Neural cell (in vitro differentiated cells): ENCODE data around the gene CLIC6. TPM values are rescaled to one million over a fixed set of nuclear protein-coding genes. Genes with fewer than 3 reads are reported as not detected.

ENCODE experiments used
- H2AFZ ChIP-seq: fragments of 200-600, 300-800 bp; sonication (generic), shearing (Covaris generic); 2 replicates; pipeline ENCODE4 v1.6.0; 2014; ENCODE audit warnings: low read depth, mild to moderate bottlenecking, antibody characterized with exemption, low read length, moderate library complexity
- H3F3A ChIP-seq: fragments of 200-600 bp; shearing (Covaris generic); 2 replicates; pipeline ENCODE4 v1.6.1; 2016; ENCODE audit warnings: mild to moderate bottlenecking, moderate library complexity, mixed read lengths, antibody characterized with exemption, low read length; ENCODE audit not compliant: insufficient read depth, poor library complexity, severe bottlenecking
- H3K27ac ChIP-seq: fragments of 200-600, 300-800 bp; sonication (generic), shearing (Covaris generic); 2 replicates; pipeline ENCODE4 v1.5.1; 2014; ENCODE audit warnings: mild to moderate bottlenecking, low read length, moderate library complexity
- H3K27me3 ChIP-seq: fragments of 300-800, 200-600 bp; sonication (generic), shearing (Covaris generic); 2 replicates; pipeline ENCODE4 v1.6.0; 2014; ENCODE audit warnings: mild to moderate bottlenecking, low read depth, low read length, moderate library complexity; ENCODE audit not compliant: insufficient read depth
- H3K36me3 ChIP-seq: fragments of 300-800, 200-600 bp; sonication (generic), shearing (Covaris generic); 2 replicates; pipeline ENCODE4 v1.5.1; 2014; ENCODE audit warnings: mild to moderate bottlenecking, antibody characterized with exemption, low read length, moderate library complexity; ENCODE audit not compliant: insufficient read depth
- H3K4me2 ChIP-seq: fragments of 300-800, 200-600 bp; sonication (generic), shearing (Covaris generic); 2 replicates; pipeline ENCODE4 v1.6.0; 2014; ENCODE audit warnings: mild to moderate bottlenecking, low read length
- H3K4me3 ChIP-seq: fragments of 300-800, 200-600 bp; sonication (generic), shearing (Covaris generic); 2 replicates; pipeline ENCODE4 v1.5.1; 2014; ENCODE audit warnings: mild to moderate bottlenecking, low read length, moderate library complexity
- H3K79me2 ChIP-seq: fragments of 200-600 bp; shearing (Covaris generic); replicated peaks from 2 replicates; pipeline ENCODE4 v1.6.0; 2014; ENCODE audit warnings: mild to moderate bottlenecking, low read length, moderate library complexity; ENCODE audit not compliant: insufficient read depth
- H3K9ac ChIP-seq: fragments of 300-800, 200-600 bp; sonication (generic), shearing (Covaris generic); 2 replicates; pipeline ENCODE4 v1.6.1; 2016; ENCODE audit warnings: mild to moderate bottlenecking, low read length, mixed read lengths
- H3K9me2 ChIP-seq: fragments of 200-600 bp; shearing (Covaris generic); 2 replicates; pipeline ENCODE4 v1.6.1; 2016; ENCODE audit warnings: mild to moderate bottlenecking, low read length, mixed read lengths; ENCODE audit not compliant: insufficient read depth
- H3K9me3 ChIP-seq: fragments of 200-600, 300-800 bp; sonication (generic), shearing (Covaris generic); 2 replicates; pipeline ENCODE4 v1.6.1; 2016; ENCODE audit warnings: mild to moderate bottlenecking, mixed run types, low read length, moderate library complexity, mixed read lengths
- H4K20me1 ChIP-seq: fragments of 200-600 bp; shearing (Covaris generic); 2 replicates; pipeline ENCODE4 v1.6.1; 2016; ENCODE audit warnings: mild to moderate bottlenecking, mixed run types; ENCODE audit not compliant: insufficient read depth
- EP300 ChIP-seq: fragments of 450-650 bp; conservative IDR thresholded peaks from 2 replicates; pipeline ENCODE4 v1.6.1; 2014; ENCODE audit warnings: antibody characterized with exemption, mild to moderate bottlenecking, moderate library complexity; ENCODE audit not compliant: poor library complexity, severe bottlenecking
- EZH2 ChIP-seq: fragments of 200-600, 300-800 bp; shearing (Covaris generic), sonication (generic); IDR thresholded peaks from 2 replicates; pipeline ENCODE4 v1.6.1; 2014; ENCODE audit warnings: antibody characterized with exemption, low read length, borderline replicate concordance, mild to moderate bottlenecking; ENCODE audit not compliant: insufficient read depth, poor library complexity, severe bottlenecking
- MXI1 ChIP-seq: fragments of 450-650 bp; conservative IDR thresholded peaks from 2 replicates; pipeline ENCODE4 v1.6.1; 2014; ENCODE audit warnings: antibody characterized with exemption, mild to moderate bottlenecking; ENCODE audit not compliant: poor library complexity, severe bottlenecking
- POLR2AphosphoS5 ChIP-seq: IDR thresholded peaks from 2 replicates; pipeline ENCODE4 v1.6.1; 2012
- RAD21 ChIP-seq: fragments of 450-650 bp; conservative IDR thresholded peaks from 2 replicates; pipeline ENCODE4 v1.6.1; 2014; ENCODE audit warnings: antibody characterized with exemption, mild to moderate bottlenecking, moderate library complexity
- SMC3 ChIP-seq: fragments of 450-650 bp; conservative IDR thresholded peaks from 2 replicates; pipeline ENCODE4 v1.6.1; 2014; ENCODE audit warnings: antibody characterized with exemption, mild to moderate bottlenecking, moderate library complexity; ENCODE audit not compliant: poor library complexity
- TAF1 ChIP-seq: IDR thresholded peaks from 2 replicates; pipeline ENCODE4 v1.6.1; 2012; ENCODE audit warnings: low read depth
- polyA plus RNA-seq: library from polyadenylated mRNA; depleted of rRNA; stranded (reverse); fragments of >200 nt; gene quantifications from 2 replicates; pipeline ENCODE4 v1.2.3, GENCODE V29; 2014
- TF ChIP-seq, protein P1 (sequence below): IDR thresholded peaks from 2 replicates; pipeline ENCODE4 v1.6.1; 2012; ENCODE audit warnings: borderline replicate concordance
- TF ChIP-seq, protein P2 (sequence below): fragments of 450-650 bp; IDR thresholded peaks from 2 replicates; pipeline ENCODE4 v1.5.1; 2014; ENCODE audit warnings: antibody characterized with exemption, mild to moderate bottlenecking, moderate library complexity; ENCODE audit not compliant: poor library complexity, severe bottlenecking

The CLIC6 gene
- polyA plus RNA-seq, 1 donor from 2014 or later: 0.32 TPM

DNA sequence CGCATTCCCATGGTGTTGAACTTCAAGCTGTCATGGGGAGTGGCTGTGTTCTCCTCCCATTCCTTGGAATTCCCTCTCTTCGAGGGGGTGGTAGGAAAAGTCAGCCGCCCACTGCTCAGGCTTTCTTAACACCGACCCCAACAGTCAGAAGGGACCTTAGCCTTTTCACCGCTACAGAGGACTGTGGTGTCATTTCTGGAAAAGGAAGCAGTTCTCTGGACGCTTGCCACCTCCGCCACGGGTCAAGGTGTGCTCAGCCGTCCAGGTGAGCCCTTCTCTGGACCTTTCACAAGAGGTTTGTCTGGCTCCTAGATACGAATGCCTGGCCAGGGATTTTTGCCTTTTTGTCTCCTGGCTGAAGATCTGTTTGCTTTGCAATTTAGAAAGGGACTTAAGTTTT, 31.8 kb downstream of the CLIC6 start:
- no peak overlapping the region for H3K4me3 ChIP-seq
- no peaks in the 10 kb centered on the region for H4K20me1 ChIP-seq
- no peak overlapping the region for H3K9ac ChIP-seq
- no peaks in the 10 kb centered on the region for H3F3A ChIP-seq
- no peaks in the 10 kb centered on the region for H3K27me3 ChIP-seq
- H3K4me2 ChIP-seq: no peak overlapping the region
- H3K36me3 ChIP-seq: no peaks in the 10 kb centered on the region
- no peaks in the 10 kb centered on the region for H3K9me3 ChIP-seq
- no peaks in the 10 kb centered on the region for H3K79me2 ChIP-seq
- no peak overlapping the region for H2AFZ ChIP-seq
- H3K27ac ChIP-seq: no peak overlapping the region
- H3K9me2 ChIP-seq: no peaks in the 10 kb centered on the region
- TF ChIP-seq RAD21 (no peak), MXI1 (no peak), EZH2 (no peak), TAF1 (no peak), EP300 (no peak)

DNA sequence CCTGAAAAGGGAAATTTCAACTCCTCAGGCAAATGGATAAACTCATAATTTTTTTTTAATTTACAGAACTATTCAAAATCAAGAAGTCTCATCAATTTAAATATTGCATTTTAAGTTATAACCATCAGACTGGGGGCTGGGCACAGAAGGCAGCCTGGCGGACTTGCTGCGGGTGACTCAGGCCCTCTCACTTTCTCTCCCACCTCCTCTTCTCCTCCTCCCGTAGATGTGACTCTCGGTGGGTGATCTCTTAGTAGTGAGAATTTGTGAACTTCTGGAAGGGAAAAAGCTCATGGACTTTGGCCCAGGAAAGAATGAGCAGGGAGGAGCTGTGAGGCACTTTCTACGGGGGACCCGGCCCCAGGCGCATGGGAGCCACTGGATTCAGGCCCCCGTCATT, 32.9 kb downstream of the CLIC6 start:
- H3K9me3 ChIP-seq: no peaks in the 10 kb centered on the region
- no peak for TF ChIP-seq EP300
- TF ChIP-seq SMC3: no peak
- TF ChIP-seq, protein P1, sequence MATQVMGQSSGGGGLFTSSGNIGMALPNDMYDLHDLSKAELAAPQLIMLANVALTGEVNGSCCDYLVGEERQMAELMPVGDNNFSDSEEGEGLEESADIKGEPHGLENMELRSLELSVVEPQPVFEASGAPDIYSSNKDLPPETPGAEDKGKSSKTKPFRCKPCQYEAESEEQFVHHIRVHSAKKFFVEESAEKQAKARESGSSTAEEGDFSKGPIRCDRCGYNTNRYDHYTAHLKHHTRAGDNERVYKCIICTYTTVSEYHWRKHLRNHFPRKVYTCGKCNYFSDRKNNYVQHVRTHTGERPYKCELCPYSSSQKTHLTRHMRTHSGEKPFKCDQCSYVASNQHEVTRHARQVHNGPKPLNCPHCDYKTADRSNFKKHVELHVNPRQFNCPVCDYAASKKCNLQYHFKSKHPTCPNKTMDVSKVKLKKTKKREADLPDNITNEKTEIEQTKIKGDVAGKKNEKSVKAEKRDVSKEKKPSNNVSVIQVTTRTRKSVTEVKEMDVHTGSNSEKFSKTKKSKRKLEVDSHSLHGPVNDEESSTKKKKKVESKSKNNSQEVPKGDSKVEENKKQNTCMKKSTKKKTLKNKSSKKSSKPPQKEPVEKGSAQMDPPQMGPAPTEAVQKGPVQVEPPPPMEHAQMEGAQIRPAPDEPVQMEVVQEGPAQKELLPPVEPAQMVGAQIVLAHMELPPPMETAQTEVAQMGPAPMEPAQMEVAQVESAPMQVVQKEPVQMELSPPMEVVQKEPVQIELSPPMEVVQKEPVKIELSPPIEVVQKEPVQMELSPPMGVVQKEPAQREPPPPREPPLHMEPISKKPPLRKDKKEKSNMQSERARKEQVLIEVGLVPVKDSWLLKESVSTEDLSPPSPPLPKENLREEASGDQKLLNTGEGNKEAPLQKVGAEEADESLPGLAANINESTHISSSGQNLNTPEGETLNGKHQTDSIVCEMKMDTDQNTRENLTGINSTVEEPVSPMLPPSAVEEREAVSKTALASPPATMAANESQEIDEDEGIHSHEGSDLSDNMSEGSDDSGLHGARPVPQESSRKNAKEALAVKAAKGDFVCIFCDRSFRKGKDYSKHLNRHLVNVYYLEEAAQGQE: no peak
- TF ChIP-seq RAD21: no peak
- no peak for TF ChIP-seq POLR2AphosphoS5
- TF ChIP-seq, protein P2, sequence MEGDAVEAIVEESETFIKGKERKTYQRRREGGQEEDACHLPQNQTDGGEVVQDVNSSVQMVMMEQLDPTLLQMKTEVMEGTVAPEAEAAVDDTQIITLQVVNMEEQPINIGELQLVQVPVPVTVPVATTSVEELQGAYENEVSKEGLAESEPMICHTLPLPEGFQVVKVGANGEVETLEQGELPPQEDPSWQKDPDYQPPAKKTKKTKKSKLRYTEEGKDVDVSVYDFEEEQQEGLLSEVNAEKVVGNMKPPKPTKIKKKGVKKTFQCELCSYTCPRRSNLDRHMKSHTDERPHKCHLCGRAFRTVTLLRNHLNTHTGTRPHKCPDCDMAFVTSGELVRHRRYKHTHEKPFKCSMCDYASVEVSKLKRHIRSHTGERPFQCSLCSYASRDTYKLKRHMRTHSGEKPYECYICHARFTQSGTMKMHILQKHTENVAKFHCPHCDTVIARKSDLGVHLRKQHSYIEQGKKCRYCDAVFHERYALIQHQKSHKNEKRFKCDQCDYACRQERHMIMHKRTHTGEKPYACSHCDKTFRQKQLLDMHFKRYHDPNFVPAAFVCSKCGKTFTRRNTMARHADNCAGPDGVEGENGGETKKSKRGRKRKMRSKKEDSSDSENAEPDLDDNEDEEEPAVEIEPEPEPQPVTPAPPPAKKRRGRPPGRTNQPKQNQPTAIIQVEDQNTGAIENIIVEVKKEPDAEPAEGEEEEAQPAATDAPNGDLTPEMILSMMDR: no peak
- no peak for TF ChIP-seq TAF1
- no peak for TF ChIP-seq MXI1
- TF ChIP-seq EZH2: no peak
- H4K20me1 ChIP-seq: no peaks in the 10 kb centered on the region
- no peaks in the 10 kb centered on the region for H3K9me2 ChIP-seq
- H3K79me2 ChIP-seq: no peaks in the 10 kb centered on the region
- H3K9ac ChIP-seq: no peak overlapping the region
- no peak overlapping the region for H3K4me2 ChIP-seq
- H3K4me3 ChIP-seq: no peak overlapping the region
- H3K27ac ChIP-seq: no peak overlapping the region
- no peaks in the 10 kb centered on the region for H3K36me3 ChIP-seq
- no peak overlapping the region for H2AFZ ChIP-seq
- H3F3A ChIP-seq: no peaks in the 10 kb centered on the region
- no peaks in the 10 kb centered on the region for H3K27me3 ChIP-seq
